ENCODE measurements around the gene RTF1. TPM values are rescaled to one million over a fixed set of nuclear protein-coding genes. Genes with fewer than 3 reads are reported as not detected.
A peak's percentile ranks its signal among the peaks of the same experiment; 100 is the strongest.

Gene RTF1
- total RNA-seq, 3 donors from 2014 or later: 33.1 to 49.0 (median 34.2) TPM

GRCh38 chr15:41494922-41495735, 78.2 kb downstream of the RTF1 start:
- no peaks in the 10 kb centered on the region for H3K9me3 ChIP-seq
- H3K27ac ChIP-seq: no peak overlapping the region
- H3K27me3 ChIP-seq: peaks cover 7 to 28% of the 10 kb centered on the region in 2 donors
- peaks cover 9 to 14% of the 10 kb centered on the region in 2 donors for H3K4me1 ChIP-seq
- no peak for DNase-seq (ENCODE audit: low spot score in 2 of 2)
- peak overlapping the region; percentile 55 to 84 (median 67) for H3K4me3 ChIP-seq
- no peaks in the 10 kb centered on the region for H3K36me3 ChIP-seq
- intact Hi-C loops (cut with DNase I; ENCODE audit: low total_unique reads): no loop called here
- TF ChIP-seq POLR2AphosphoS5 (IDR thresholded peaks at IDR 0.05): no peak
- TF ChIP-seq CTCF (IDR thresholded peaks at IDR 0.05): no peak
- TF ChIP-seq POLR2A (IDR thresholded peaks at IDR 0.05): no peak

GRCh38 chr15:41495736-41496599, 79.1 kb downstream of the RTF1 start:
- DNase-seq (ENCODE audit: low spot score in 2 of 2): no peak
- no peak for TF ChIP-seq CTCF (IDR thresholded peaks at IDR 0.05)
- TF ChIP-seq POLR2A (IDR thresholded peaks at IDR 0.05): no peak
- TF ChIP-seq POLR2AphosphoS5 (IDR thresholded peaks at IDR 0.05): no peak
- Histone ChIP-seq H3K27ac (no peak overlapping the region), H3K4me3 (peak overlapping the region in 1 of 3 donors; percentile 84), H3K27me3 (peaks cover 7 to 33% of the 10 kb centered on the region in 2 donors), H3K9me3 (no peaks in the 10 kb centered on the region), H3K36me3 (no peaks in the 10 kb centered on the region), H3K4me1 (peaks cover 9 to 14% of the 10 kb centered on the region in 2 donors)
- intact Hi-C loops (cut with DNase I; ENCODE audit: low total_unique reads): no loop called here

GRCh38 chr15:41498657-41499056, 81.8 kb downstream of the RTF1 start:
- Histone ChIP-seq H3K4me3 (no peak overlapping the region), H3K27me3 (peaks cover 21 to 51% of the 10 kb centered on the region in 2 donors)
- TF ChIP-seq POLR2A (IDR thresholded peaks at IDR 0.05): no peak
- no peak for TF ChIP-seq POLR2AphosphoS5 (IDR thresholded peaks at IDR 0.05)
- no peak for TF ChIP-seq CTCF (IDR thresholded peaks at IDR 0.05)

GRCh38 chr15:41499109-41499851, 82.4 kb downstream of the RTF1 start:
- TF ChIP-seq CTCF (IDR thresholded peaks at IDR 0.05) (no peak), POLR2A (IDR thresholded peaks at IDR 0.05) (no peak), POLR2AphosphoS5 (IDR thresholded peaks at IDR 0.05) (no peak)
- Histone ChIP-seq H3K27ac (no peak overlapping the region), H3K27me3 (peaks cover 20 to 55% of the 10 kb centered on the region in 2 donors), H3K4me3 (no peak overlapping the region), H3K9me3 (no peaks in the 10 kb centered on the region), H3K4me1 (peaks cover 6 to 18% of the 10 kb centered on the region in 2 donors), H3K36me3 (no peaks in the 10 kb centered on the region)
- intact Hi-C loops (cut with DNase I; ENCODE audit: low total_unique reads): no loop called here
- DNase-seq (ENCODE audit: low spot score in 2 of 2): no peak

More at GRCh38 chr15:41498657-41499056, 81.8 kb downstream of the RTF1 start:
- DNase-seq (ENCODE audit: low spot score in 2 of 2): no peak
- no peak overlapping the region for H3K27ac ChIP-seq
- no peaks in the 10 kb centered on the region for H3K9me3 ChIP-seq
- H3K4me1 ChIP-seq: peaks cover 9 to 18% of the 10 kb centered on the region in 2 donors
- intact Hi-C loops (cut with DNase I; ENCODE audit: low total_unique reads): no loop called here
- H3K36me3 ChIP-seq: no peaks in the 10 kb centered on the region

All from breast epithelium (tissue), 4 donors.